HepG2 (cell line): ENCODE results near the gene TMEM200B.

Experiments
- MEIS1 ChIP-seq: sonication (generic); formaldehyde crosslinking; IDR thresholded peaks from 2 replicates; pipeline ENCODE4 v1.9.0; 2021; ENCODE audit warnings: mild to moderate bottlenecking, missing genetic modification reagents, moderate library complexity, borderline replicate concordance
- NFE2L1 ChIP-seq: sonication (generic); formaldehyde crosslinking; IDR thresholded peaks from 2 replicates; pipeline ENCODE4 v1.4.0; 2020; ENCODE audit warnings: missing genetic modification reagents, mild to moderate bottlenecking, borderline replicate concordance
- POLR2A ChIP-seq, 2 experiments: IDR thresholded peaks; 2 replicates each; pipeline ENCODE4 v1.6.1; 2011; ENCODE audit warnings: low read depth in 2 of 2, low read length in 2 of 2, mild to moderate bottlenecking in 1 of 2, moderate library complexity in 1 of 2; ENCODE audit not compliant: insufficient read depth in 1 of 2
- ZNF766 ChIP-seq: sonication (generic); formaldehyde crosslinking; IDR thresholded peaks from 2 replicates; pipeline ENCODE4 v1.5.0; 2020; ENCODE audit warnings: missing genetic modification reagents, borderline replicate concordance

GRCh38 chr1:29121516-29121935 lies 2.2 kb downstream of the TMEM200B start:
- TF ChIP-seq MEIS1 (CRISPR knock-in tag) (no peak), ZNF766 (CRISPR knock-in tag) (no peak), POLR2A (IDR thresholded peaks at IDR 0.05; ENCODE audit: insufficient read depth in 1 of 2, low read depth in 2 of 2, low read length in 2 of 2) (no peak), NFE2L1 (CRISPR knock-in tag) (no peak)
